ENCODE measurements around the gene ODAD4.
A peak's percentile ranks its signal among the peaks of the same experiment; 100 is the strongest.

ODAD4 gene, protein sequence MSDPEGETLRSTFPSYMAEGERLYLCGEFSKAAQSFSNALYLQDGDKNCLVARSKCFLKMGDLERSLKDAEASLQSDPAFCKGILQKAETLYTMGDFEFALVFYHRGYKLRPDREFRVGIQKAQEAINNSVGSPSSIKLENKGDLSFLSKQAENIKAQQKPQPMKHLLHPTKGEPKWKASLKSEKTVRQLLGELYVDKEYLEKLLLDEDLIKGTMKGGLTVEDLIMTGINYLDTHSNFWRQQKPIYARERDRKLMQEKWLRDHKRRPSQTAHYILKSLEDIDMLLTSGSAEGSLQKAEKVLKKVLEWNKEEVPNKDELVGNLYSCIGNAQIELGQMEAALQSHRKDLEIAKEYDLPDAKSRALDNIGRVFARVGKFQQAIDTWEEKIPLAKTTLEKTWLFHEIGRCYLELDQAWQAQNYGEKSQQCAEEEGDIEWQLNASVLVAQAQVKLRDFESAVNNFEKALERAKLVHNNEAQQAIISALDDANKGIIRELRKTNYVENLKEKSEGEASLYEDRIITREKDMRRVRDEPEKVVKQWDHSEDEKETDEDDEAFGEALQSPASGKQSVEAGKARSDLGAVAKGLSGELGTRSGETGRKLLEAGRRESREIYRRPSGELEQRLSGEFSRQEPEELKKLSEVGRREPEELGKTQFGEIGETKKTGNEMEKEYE

DNA sequence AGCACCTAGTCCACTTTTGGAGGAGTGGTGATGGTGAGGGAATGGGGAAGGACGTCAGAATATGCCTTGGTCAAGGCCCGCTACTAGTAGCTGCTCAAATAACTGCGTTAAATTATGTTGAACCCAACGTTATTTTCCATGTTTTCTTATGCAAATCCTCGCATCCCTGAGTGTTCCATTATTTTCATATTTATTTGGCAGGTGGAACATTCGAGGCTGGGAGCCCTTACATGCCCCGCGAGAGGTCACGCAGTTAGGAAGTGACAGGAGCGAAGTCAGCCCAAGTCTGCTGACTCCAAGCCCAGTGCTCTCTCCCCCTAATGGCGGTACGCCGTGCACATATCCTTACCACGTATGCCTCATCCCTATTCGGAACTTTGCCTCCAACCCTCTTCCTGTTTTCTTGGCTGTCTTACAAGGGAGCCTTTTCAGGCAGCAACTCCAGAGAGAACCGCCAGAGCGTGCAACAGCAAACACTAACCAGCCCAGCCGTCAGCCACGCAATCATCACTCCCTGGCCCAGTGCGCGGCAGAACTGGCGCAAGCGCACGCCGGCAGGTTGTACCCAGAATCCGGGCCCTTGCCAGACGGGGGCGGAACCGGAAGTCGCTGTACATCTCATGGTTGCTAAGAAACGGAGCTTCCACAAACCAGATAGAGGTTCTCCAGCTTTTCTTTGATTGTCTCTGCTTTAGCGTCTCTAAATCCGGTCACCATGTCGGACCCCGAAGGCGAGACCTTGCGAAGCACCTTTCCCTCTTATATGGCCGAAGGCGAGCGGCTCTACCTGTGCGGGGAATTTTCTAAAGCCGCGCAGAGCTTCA lies at the start of gene ODAD4:
Gene ODAD4, plus strand, starts transcription at position 609 of the 824 bp plus-strand sequence. Its CDS starts 107 bp downstream, at position 716.
- DNase-seq (ENCODE audit: low spot score) = peak; percentile 94

DNA sequence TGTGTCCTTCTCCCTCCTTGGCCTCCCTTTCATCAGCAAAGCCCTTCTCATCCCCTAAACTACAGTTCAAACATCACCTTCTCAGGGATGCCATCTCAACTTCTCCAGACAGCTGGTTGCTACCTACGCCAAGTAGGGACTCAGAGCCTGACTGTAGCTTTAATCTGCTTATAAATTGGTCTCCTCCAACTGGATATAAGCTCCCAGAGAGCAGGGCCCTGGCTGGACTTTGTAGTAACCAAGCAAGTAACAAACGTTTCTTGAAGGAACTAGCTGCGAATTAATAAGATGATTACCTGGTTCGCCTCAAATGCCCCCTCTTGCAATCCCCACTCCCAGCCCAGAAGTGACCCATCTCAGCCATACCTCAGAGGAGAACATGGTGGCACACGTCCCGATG lies 47.7 kb upstream of the ODAD4 start:
- DNase-seq (ENCODE audit: low spot score) = no peak

DNA sequence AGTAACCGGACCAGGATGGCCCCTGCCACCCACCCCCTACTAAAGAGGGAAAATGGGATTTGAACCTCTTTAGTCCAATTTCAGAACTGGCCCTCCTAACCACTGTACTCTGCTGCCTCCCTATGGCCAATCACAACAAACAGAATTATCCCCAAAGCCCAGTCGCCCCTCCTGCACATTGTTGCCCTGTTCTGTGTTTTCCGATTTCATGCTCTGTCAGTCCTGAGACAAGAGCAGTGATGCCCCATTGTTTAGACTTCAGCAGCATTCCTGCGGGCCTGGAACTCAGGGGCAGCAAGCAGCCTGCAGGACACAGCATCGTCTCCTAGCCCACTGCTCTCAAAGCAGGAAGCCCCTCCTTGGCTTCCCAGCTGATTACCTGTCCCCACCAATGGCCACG lies 44.7 kb upstream of the ODAD4 start:
- peak; percentile 53 for DNase-seq (ENCODE audit: low spot score)

DNA sequence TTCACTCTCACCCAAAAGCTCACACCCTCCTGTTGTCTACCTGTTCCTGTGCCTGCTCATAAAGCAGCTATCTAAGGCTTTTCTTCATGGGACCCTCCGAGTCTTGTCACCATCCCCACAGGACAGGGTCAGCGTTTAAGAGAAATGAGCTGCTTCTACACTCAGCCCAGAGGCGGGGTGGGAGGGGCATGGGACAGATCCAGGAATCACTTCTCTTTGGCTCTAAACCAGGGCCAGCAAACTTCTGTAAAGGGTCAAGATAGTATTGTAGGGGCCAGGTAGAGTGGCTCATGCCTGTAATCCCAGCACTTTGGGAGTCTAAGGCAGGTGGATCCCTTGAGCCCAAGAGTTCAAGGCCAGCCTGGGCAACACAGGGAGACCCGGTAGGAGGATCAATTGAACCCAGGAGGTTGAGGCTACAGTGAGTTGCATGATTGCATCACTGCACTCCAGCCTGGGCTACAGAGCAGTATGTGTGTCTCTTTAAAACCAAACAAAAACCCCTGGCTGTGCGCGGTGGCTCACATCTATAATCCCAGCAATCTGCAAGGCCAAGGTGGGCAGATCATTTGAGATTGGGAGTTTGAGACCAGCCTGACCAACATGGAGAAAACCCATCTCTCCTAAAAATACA lies 42.0 kb upstream of the ODAD4 start:
- DNase-seq (ENCODE audit: low spot score) = no peak

DNA sequence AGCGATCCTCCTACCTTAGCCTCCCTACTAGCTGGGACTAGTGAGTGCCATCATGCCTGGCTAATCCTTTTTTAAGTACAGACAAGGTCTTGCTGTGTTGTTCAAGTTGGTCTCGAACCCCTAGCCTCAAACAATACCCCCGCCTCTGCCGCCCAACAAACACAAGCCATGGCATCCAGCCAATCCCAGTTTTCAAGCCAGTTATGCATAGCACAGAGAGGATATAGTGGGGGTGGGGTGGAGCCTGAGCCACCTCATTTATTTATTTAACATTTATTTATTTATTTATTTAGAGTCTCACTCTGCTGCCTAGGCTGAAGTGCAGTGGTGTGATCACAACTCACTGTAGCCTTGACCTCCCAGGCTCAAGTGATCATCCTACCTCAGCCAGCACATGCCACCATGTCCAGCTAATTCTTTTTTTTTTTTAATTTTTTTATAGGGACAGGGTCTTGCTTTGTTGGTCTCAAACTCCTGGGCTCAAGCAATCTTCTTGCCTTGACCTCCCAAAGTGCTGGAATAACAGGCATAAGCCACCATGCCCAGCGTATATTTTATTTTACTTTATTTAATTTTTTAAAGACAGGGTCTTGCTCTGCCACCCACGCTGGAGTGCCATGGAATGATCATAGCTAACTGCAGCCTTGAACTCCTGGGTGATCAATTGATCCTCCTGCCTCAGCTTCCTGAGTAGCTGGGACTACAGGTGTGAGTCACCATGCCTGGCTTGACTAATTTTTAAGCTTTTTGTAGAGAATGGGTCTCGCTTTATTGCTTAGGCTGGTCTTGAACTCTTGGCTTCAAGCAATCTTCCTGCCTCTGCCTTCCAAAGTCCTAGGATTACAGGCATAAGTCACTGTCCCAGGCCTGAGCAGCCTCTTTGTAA lies 39.0 kb upstream of the ODAD4 start:
- no peak for DNase-seq (ENCODE audit: low spot score)

DNA sequence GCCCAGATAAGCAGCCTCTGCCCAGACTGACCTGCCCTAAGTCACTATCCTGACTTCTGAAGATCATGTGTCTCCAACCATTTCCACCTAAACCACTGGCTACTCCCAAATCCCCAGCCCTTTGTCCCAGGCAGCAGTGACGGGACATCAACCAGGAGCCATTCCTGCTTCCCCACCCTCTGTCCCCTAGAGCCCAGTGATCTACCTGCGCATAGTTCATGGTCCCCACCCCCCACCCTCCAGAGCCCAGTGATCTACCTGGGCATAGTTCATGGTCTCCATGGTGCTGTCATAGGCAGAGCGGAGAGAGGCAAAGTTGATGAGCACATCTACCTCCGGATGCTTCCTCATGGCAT lies 38.4 kb upstream of the ODAD4 start:
- DNase-seq (ENCODE audit: low spot score) = no peak

DNA sequence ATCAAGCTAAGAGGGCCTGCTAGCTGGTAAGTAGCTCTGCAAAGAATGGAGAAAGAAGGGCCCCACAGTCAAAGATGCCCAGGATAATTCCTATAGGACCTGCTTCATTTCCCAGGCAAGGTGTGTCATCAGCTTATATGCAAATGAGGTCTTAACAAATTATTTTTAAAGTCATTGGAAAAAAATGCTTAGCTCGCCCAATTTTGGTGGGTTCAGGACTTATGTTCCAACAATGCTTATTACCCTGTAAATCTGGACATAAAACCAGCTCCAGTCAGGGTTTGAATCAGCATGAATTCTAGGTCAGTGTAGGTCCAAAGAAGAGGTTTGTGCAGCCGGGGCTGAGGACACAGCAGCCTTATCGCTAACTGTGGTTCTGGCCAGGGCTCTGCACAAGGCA lies 37.0 kb upstream of the ODAD4 start:
- no peak for DNase-seq (ENCODE audit: low spot score)

DNA sequence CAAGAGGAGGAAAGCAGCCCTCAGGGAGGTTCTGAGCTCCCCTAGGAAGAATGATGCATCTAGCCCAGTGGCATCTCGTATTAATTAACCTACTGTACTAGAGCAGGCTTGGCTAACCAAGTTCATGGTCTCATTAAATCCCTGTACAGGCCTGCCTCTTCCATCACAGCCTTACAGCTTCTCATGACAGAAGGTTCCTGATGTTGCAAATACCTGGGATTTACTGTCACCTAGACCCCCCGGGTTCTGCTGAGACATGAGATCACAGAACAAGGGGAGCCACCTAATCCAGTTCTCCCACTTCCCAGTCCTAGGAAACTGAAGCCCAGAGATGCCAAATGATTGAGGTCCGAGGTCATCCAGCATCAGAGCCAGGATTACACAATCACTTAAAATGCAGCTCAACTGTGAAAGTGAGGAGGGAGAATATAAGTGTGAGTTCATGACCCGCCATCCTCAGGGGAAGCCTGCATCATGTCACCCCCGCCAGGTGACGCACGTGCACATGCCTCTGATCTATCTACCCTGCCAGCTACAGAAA lies 35.6 kb upstream of the ODAD4 start:
- DNase-seq (ENCODE audit: low spot score) = no peak

DNA sequence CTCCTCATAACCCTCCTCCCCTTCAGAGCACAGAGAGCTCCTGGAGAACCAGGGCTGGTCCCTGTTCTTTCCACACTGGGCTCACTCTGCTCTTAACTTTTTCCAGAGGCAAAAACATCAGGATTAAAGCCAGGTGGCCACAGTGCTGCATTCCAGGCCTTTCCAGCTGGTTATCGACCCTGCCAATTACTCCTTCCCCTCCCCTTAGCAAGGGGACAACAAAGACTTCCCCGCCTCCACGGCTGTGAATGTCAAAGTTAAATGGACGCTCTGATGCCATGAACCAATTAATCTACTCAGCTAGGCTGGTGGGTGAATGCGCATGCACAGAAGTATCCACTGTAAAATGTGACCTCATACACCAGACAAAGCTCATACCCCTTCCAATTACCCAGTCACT lies 34.8 kb upstream of the ODAD4 start:
- no peak for DNase-seq (ENCODE audit: low spot score)

DNA sequence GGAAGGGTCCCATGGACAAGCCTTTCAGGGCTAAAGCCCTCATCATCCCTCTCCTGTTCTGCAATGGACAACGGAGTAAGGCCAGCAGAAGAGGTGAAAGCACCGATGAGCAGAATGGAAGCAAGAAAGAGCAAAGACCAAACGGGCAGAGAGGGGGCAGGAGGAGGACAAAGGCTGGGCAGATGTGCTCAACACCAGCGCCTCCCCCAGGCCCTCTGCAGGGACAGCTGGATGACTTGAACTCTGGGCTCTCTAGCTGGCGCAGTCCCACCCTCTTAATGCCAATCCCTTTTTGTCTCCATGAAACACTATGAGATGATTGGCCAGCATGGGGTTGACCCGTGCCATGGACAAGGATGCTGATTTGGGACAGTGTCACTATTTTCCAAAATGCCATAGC lies 33.7 kb upstream of the ODAD4 start:
- DNase-seq (ENCODE audit: low spot score) = no peak

DNA sequence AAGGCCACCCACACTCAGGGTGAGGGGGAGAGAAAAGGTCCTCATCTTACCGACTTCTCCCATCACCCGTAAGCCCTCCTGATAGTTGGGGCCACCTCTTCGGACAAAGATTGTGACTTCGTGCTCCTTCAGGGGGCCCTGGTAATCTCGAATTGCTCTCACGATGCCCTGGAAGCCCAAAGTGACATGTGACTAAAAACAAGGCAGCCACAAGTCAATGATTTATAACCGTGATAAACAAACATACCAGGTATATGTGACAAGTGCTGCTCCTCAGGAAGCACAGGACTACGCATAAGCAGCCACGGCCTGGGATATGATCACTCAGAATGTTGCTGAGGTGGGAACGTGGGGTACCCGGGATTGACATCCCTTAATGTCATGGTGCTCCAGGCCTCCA lies 28.8 kb upstream of the ODAD4 start:
- DNase-seq (ENCODE audit: low spot score) = no peak

DNA sequence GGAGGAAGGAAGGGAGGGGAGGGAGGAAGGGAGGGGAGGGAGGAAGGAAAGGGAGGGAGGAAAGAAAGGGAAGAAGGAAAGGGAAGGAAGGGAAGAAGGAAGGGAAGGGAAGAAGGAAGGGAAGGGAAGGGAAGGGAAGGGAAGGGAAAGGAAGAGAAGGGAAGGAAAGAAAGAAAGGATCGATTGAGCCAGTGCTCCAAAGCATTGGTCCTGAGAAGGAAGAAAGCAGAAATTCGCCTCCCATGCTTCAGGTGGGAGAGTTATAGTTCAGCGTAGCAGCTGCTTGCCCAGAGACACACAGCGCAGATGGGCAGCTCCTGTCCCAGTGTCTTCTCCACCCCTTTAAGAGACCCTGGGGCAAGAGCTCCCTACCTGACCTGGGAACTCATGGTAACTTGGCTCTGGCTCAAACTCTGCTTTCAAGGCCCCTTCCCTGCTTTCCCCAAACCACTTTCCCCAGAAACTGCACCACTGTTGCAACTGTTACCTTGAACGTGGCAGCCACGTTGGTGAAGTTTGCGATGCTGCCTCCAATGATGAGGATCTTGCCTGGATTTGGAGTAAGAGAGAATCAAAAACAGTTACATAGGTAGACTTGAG lies 26.1 kb upstream of the ODAD4 start:
- DNase-seq (ENCODE audit: low spot score) = no peak

DNA sequence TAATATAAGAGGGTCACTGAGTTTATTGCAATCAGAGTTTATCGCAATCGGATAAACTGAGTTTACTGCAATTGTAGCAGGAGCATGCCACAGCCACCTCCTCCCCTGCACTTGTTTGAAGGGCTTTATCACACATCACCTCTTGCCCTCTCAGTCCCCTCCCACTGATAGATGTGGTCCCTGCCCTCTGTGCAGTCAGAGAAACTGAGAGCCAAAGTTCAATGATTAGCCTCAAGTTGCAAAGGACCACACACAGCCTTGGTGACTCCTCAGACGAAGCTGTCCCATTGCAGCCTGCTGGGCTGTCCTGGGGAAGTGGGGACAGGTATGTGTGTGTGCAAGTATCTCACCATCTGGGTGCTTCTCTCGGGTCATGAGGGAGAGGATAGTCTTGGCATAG lies 25.2 kb upstream of the ODAD4 start:
- no peak for DNase-seq (ENCODE audit: low spot score)

DNA sequence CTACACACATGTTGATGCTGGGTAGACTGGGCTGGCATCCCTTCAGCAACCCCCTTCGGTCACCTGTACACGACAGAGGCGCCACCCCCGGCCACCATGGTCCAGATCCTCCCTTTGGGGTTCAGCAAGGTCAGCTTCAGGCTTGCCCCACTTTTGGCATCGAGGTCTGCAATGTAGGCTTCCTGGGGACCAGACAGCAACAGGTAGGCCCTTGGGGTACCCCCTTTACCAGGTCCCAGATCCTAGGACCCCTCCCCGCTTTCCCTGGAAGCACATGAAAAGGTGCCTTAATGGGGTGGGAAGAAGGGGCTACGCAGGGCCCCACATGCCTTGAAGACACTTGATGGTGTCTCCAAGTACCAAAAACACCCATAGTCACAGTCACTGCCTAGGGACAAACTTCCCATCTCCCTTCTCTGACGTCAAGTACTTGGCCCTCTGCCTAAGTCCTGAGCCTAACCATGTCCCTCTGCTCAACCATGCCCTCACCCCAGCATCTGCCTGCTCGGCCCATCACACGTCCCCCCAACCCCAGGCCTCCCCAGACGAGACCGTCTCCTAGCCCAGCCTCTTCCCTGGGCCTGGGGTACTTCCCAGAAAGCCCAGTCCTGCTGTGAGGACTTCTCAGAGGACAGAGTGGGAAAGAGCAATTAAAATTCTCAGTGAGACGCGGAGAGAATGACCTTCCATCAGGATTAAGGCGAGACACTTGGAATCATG lies 23.8 kb upstream of the ODAD4 start:
- no peak for DNase-seq (ENCODE audit: low spot score)

DNA sequence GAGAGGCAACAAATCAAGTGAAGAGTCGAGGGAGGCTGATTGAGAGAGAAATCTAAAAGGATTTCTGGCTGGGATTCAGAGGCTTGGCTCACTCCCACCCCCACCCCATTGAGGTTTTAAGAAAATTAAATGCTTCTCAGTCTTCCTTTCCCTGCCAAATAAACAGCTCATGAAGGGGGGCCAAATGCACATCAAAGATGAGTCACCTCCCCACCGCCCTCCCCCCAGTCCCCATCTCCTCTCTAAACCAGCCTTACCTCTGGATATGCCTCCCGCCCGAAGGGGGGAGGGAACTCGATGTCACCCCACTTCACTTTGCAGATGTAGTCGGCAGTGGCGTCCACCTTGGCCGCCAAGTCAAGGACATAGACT lies 23.2 kb upstream of the ODAD4 start:
- DNase-seq (ENCODE audit: low spot score) = no peak

DNA sequence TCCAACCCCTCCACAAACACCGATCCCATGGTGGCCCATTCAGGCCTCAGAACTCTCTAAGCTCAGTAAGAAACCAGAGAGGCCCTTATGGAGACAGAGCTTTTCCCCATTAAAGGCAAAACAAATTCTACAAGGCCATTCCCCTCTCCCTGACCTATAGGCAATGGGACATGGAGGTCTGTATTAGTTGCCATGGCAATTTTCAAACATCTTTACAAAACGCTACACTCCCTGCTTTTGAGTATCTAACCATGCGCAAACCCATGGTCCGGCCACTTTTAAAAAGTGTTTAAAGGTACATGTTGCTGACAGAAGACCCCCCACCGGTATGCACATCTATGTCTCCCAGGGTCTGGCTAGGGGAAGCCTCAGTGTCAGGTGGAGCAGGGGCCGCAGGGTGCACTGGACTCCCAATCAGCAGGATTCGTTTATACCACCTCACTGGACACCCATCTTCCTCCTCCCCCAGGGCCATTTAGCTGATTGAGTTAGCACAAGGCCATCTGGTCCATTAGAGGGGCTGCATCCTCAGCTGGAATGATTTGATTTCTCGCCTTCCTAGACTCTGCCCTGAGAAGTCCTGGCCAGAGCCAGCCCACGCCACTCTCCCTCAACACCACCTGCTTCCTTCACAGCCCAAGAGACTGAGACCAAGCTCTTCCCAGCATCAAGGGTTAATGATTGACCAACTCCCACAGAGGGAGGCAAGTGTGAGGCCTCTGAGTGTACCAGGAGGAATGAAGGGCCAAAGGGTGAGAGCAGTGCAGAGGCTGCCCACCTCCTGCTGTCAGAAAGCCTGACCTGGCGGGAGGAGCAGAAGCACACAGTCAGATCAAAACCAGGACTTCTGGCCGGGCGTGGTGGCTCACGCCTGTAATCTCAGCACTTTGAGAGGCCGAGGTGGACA lies 22.5 kb upstream of the ODAD4 start:
- peak; percentile 95 for DNase-seq (ENCODE audit: low spot score)

DNA sequence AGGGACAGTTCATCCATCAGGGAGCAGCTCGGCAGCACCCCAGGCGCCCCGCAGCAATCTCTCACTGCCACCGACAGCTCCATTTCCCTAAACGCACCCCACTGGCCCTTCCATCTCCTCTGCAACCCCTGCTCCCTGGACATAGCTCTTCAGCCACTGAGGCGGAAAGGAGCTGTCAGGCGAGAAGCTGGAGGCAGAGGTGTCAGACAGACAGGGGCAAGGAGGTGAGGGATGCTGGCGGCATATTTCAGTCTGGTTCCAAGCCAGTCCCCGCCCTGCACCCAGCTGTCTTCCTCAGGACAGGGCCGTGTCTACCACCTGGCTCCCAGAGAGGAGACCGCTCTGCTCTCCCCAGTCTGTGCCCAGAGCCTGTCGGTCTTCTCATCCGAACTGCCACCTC lies 21.3 kb upstream of the ODAD4 start:
- no peak for DNase-seq (ENCODE audit: low spot score)

DNA sequence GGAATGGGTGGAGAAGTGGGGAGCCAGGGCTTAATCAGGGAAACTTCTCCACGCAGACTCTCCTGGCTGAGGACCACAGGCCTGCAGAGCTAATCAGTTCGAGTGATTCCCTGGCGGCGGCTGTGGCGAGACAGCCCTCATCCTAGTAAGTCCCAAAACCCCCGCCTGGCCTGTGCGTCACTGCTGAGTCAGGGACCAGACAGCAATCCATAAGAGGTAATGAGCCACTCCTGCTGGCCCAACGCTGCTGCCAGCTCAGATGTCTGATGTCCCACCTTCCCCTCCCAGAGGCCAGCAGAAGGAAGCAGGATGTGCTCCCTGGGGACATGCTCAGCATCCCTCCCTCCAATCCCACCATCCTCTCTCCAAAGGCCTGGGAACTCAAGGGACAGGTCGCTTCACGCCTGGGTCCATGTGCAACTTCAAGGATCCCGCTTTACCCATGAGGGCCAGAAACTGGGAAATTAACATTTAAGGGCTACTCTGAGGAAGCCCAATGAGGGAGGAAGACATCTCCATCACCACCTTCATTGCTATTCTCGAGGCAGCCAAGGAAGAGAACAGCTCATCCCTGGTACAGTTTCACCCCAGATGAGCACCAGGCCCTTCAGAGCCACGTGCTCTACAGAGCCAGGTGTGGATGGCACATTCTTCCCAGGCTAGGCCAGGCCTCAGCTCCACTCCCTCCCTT lies 19.6 kb upstream of the ODAD4 start:
- no peak for DNase-seq (ENCODE audit: low spot score)
